Muscle layer of duodenum (tissue), 2 donors: ENCODE data around the gene TRPV5.
A peak's percentile ranks its signal among the peaks of the same experiment; 100 is the strongest.

ENCODE experiments used
- H3K27ac ChIP-seq: one replicate; pipeline ENCODE4 v1.7.0; 2013; ENCODE audit warnings: mild to moderate bottlenecking, low read length
- H3K27me3 ChIP-seq: one replicate; pipeline ENCODE4 v1.7.0; 2013; ENCODE audit warnings: low read depth, mild to moderate bottlenecking, control low read depth, low read length
- H3K36me3 ChIP-seq, 2 donors: one replicate each; pipeline ENCODE4 v1.7.0; 2013; ENCODE audit warnings: low read length in 2 of 2, control low read depth in 1 of 2, mild to moderate bottlenecking in 1 of 2; ENCODE audit not compliant: insufficient read depth in 2 of 2, control insufficient read depth in 1 of 2
- H3K4me1 ChIP-seq, 2 donors: one replicate each; pipeline ENCODE4 v1.7.0; 2013; ENCODE audit warnings: low read length in 2 of 2, mild to moderate bottlenecking in 2 of 2, control low read depth in 1 of 2, moderate library complexity in 1 of 2; ENCODE audit not compliant: insufficient read depth in 2 of 2, control insufficient read depth in 1 of 2
- H3K4me3 ChIP-seq, 2 donors: one replicate each; pipeline ENCODE4 v1.7.0; 2013; ENCODE audit warnings: low read length in 2 of 2, low read depth in 1 of 2, mild to moderate bottlenecking in 1 of 2
- H3K9me3 ChIP-seq, 2 donors: one replicate each; pipeline ENCODE4 v1.7.0; 2013; ENCODE audit warnings: low read length in 2 of 2, control low read depth in 1 of 2, mild to moderate bottlenecking in 1 of 2; ENCODE audit not compliant: control insufficient read depth in 1 of 2
- donor health status: healthy.

Gene TRPV5

DNA sequence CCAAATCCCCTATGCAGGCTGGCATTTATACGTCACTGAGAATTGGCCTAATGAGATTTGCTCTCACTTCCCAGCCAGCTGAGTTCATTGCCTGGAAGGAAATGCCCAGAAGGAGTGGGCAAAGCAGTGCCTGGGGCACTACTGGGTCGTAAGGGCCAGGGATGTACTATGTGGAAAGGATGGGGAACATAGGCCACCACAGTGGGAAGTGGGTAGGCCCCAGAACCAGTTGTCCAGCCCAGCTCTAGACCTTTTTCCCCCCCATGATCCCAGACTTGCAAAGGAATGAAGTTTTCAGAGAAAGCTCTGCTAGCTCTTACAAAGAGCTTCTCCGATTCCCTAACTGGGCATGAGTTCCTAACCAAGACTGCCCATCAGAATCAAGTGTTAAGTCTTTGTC, 13.9 kb downstream of the TRPV5 start:
- Histone ChIP-seq H3K36me3 (no peaks in the 10 kb centered on the region), H3K27ac (no peak overlapping the region), H3K4me1 (peaks cover 0 to 2% of the 10 kb centered on the region in 2 donors), H3K27me3 (no peaks in the 10 kb centered on the region), H3K4me3 (no peak overlapping the region), H3K9me3 (no peaks in the 10 kb centered on the region)

DNA sequence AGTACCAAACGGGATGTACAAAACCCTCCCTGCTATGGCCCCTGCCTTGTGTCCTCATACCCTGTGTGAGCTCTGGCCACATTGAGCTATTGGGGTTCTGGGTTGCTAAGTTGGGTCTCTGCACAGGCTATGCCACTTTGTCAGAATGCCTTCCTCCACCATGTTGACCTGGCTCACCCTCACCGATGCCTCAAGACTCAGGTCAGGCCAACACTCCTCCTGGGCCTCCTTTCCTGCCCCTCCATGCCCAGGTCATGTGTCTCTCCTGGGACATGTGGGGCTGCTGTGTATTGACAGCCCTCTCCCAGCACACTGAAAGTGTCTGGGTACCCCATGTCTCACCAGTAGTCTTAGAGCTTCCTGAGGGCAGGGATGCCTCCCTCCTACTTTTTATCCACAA, 14.6 kb downstream of the TRPV5 start:
- Histone ChIP-seq H3K4me1 (peaks cover 0 to 2% of the 10 kb centered on the region in 2 donors), H3K27ac (no peak overlapping the region), H3K36me3 (no peaks in the 10 kb centered on the region), H3K27me3 (no peaks in the 10 kb centered on the region), H3K4me3 (no peak overlapping the region), H3K9me3 (no peaks in the 10 kb centered on the region)

- Histone ChIP-seq H3K9me3 (no peaks in the 10 kb centered on the region), H3K27ac (no peak overlapping the region), H3K27me3 (no peaks in the 10 kb centered on the region), H3K36me3 (no peaks in the 10 kb centered on the region), H3K4me1 (no peaks in the 10 kb centered on the region), H3K4me3 (no peak overlapping the region)
Measured at GRCh38 chr7:142917447-142917846, 16.1 kb downstream of the TRPV5 start.

DNA sequence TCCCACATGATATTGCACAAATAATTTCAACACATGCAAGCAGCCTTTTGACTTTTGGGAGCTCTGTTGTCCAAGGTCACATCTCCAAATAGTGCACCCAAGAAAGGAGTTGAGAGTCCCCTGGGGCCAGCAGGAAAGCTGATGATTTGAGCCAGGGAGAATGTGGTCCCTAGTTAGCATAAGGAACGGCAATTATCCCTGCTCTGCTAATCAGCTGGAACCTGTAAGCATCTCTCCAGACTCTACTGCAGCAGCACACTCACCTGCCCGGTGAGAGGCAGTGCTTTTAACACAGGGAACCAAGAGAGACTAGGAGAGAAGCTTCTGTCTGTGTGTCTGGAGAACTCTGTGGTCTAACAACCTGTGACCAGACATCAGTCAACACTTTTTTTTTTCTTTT, 17.0 kb downstream of the TRPV5 start:
- no peaks in the 10 kb centered on the region for H3K9me3 ChIP-seq
- no peak overlapping the region for H3K27ac ChIP-seq
- H3K4me3 ChIP-seq, result no peak overlapping the region
- no peaks in the 10 kb centered on the region for H3K4me1 ChIP-seq
- H3K36me3 ChIP-seq, result no peaks in the 10 kb centered on the region
- H3K27me3 ChIP-seq, result no peaks in the 10 kb centered on the region

DNA sequence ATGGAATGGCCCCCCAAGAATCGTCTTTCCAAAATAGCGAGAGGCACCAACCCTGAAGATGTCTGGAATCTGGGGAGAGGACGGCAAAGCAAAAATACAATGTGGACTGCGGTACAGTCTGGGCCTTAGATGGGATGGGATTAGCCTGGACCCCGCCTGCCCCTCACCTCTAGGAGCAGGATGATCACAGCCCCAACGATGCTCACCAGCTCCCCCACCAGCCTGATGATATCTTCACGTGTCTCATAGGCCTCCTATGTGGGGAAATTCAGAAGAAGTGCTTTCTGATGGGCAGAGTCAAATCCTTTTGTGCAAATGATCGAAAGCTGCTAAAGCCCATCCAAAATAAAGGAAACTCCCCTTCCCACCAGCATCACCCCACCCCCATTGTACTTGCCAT, 18.2 kb downstream of the TRPV5 start:
- no peaks in the 10 kb centered on the region for H3K4me1 ChIP-seq
- H3K27me3 ChIP-seq, result no peaks in the 10 kb centered on the region
- no peak overlapping the region for H3K27ac ChIP-seq
- no peaks in the 10 kb centered on the region for H3K36me3 ChIP-seq
- H3K4me3 ChIP-seq, result no peak overlapping the region
- H3K9me3 ChIP-seq, result no peaks in the 10 kb centered on the region

DNA sequence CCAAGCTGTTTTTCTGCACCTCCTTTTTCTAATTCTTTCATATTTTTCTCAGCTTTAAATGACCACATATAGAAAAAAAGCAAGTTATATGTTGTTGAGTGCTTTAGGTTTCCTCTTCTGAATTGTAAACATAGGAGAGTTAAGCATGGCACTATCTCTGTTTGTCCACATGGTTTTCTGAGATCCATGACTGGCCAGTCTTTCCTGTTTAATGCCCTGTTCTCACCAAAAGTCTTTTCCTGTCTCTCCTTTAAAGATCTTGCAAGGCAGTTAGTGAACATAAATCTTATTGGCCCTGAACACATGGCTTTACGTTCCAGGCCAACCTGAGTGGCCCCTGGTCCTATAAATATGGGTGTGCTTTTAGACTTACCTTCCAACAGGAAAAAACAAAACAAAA, 19.4 kb downstream of the TRPV5 start:
- Histone ChIP-seq H3K4me1 (no peaks in the 10 kb centered on the region), H3K27ac (no peak overlapping the region), H3K4me3 (no peak overlapping the region), H3K36me3 (no peaks in the 10 kb centered on the region), H3K9me3 (no peaks in the 10 kb centered on the region), H3K27me3 (no peaks in the 10 kb centered on the region)

DNA sequence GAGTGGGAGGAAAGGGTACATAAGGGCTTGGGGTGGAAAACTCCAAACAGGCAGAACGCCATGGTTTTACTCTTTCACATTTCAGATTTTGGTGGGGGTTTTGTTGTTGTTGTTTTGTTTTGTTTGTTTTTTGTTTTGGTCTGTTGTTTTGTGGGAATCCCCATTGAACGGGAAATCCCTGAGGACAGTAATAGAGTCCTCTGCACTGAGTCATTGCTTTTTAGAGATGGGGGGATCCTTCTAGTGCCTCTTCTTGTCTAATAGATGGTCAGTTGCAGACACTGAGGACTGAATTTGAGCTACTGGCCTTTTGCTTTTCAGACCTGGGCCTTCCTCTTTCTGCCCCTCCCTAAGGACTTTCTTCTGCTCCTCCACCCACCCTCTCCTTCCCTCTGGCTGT, 20.0 kb downstream of the TRPV5 start:
- Histone ChIP-seq H3K27ac (no peak overlapping the region), H3K9me3 (no peaks in the 10 kb centered on the region), H3K27me3 (no peaks in the 10 kb centered on the region), H3K36me3 (no peaks in the 10 kb centered on the region), H3K4me3 (no peak overlapping the region), H3K4me1 (no peaks in the 10 kb centered on the region)

GRCh38 chr7:142913051-142913450, 20.5 kb downstream of the TRPV5 start:
- Histone ChIP-seq H3K36me3 (no peaks in the 10 kb centered on the region), H3K9me3 (no peaks in the 10 kb centered on the region), H3K4me1 (no peaks in the 10 kb centered on the region), H3K27me3 (no peaks in the 10 kb centered on the region), H3K27ac (no peak overlapping the region), H3K4me3 (no peak overlapping the region)

DNA sequence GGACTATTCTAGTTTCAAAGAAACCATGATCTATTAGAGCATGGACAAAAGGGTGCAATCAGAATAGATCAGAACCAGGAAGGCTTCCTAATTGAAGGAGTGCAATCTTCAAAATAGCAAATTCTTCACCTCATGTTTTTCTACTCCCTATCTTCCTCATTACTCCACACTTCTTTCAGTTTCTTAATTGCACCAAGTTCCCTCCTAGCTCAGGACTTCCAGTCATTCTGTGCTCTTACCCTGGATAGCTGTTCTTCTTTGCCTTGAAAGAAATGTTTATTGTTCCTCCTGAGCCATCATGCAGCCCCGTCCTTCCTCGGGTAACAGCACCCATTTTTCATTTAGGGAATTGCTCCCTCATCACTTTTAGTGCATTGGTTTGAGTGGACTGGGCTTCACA, 23.1 kb downstream of the TRPV5 start:
- Histone ChIP-seq H3K27me3 (no peaks in the 10 kb centered on the region), H3K27ac (no peak overlapping the region), H3K4me3 (no peak overlapping the region), H3K9me3 (no peaks in the 10 kb centered on the region), H3K36me3 (no peaks in the 10 kb centered on the region), H3K4me1 (no peaks in the 10 kb centered on the region)

GRCh38 chr7:142910031-142910433, 23.5 kb downstream of the TRPV5 start:
- no peaks in the 10 kb centered on the region for H3K9me3 ChIP-seq
- H3K27ac ChIP-seq, result no peak overlapping the region
- no peaks in the 10 kb centered on the region for H3K4me1 ChIP-seq
- H3K4me3 ChIP-seq, result no peak overlapping the region
- H3K36me3 ChIP-seq, result no peaks in the 10 kb centered on the region
- no peaks in the 10 kb centered on the region for H3K27me3 ChIP-seq

GRCh38 chr7:142908921-142909890, 24.3 kb downstream of the TRPV5 start:
- H3K27ac ChIP-seq, result peak overlapping the region; percentile 9
- H3K4me1 ChIP-seq, result no peaks in the 10 kb centered on the region
- H3K4me3 ChIP-seq, result no peak overlapping the region
- no peaks in the 10 kb centered on the region for H3K36me3 ChIP-seq
- peaks cover 0 to 4% of the 10 kb centered on the region in 2 donors for H3K9me3 ChIP-seq
- H3K27me3 ChIP-seq, result no peaks in the 10 kb centered on the region

- no peaks in the 10 kb centered on the region for H3K27me3 ChIP-seq
- H3K4me3 ChIP-seq, result no peak overlapping the region
- no peaks in the 10 kb centered on the region for H3K4me1 ChIP-seq
- no peaks in the 10 kb centered on the region for H3K36me3 ChIP-seq
- H3K27ac ChIP-seq, result no peak overlapping the region
- peaks cover 0 to 5% of the 10 kb centered on the region in 2 donors for H3K9me3 ChIP-seq
Measured at GRCh38 chr7:142908290-142908689, 25.3 kb downstream of the TRPV5 start.
